HG02973 (cell line): Measurements from ENCODE around the gene KSR1.
"Not testable (repeated sequence)": the region's sequence is repeated elsewhere in the genome, so short reads cannot be mapped to it uniquely, and the experiment has no call there.

Experiments
- ATAC-seq: cut with Tn5 transposase; IDR thresholded peaks from one replicate; pipeline ENCODE4 v1.9.1; 2021; ENCODE audit warnings: moderate library complexity; ENCODE audit not compliant: unreplicated experiment

Gene KSR1

GRCh38 chr17:27452828-27453227 is 3.4 kb upstream of the KSR1 start:
- ATAC-seq, result no peak

GRCh38 chr17:27453471-27453870 is 2.8 kb upstream of the KSR1 start:
- no peak for ATAC-seq

GRCh38 chr17:27454089-27454488 is 2.2 kb upstream of the KSR1 start:
- ATAC-seq, result no peak

GRCh38 chr17:27455236-27455913 is 873 bp upstream of the KSR1 start:
- no peak for ATAC-seq

- no peak for ATAC-seq
Measured at GRCh38 chr17:27456681-27457359, 572 bp downstream of the KSR1 start.

- ATAC-seq, result no peak
Measured at GRCh38 chr17:27457360-27457715, 1.1 kb downstream of the KSR1 start.

- no peak for ATAC-seq
Measured at GRCh38 chr17:27457731-27458523, 1.7 kb downstream of the KSR1 start.

- ATAC-seq, result no peak
Measured at GRCh38 chr17:27458524-27458908, 2.3 kb downstream of the KSR1 start.

GRCh38 chr17:27459433-27459832 is 3.2 kb downstream of the KSR1 start:
- no peak for ATAC-seq

GRCh38 chr17:27460196-27460725 is 4.0 kb downstream of the KSR1 start:
- ATAC-seq, result no peak

GRCh38 chr17:27461192-27461859 is 5.1 kb downstream of the KSR1 start:
- ATAC-seq, result no peak

GRCh38 chr17:27462149-27462548 is 5.9 kb downstream of the KSR1 start:
- ATAC-seq, result no peak

GRCh38 chr17:27462714-27463113 is 6.5 kb downstream of the KSR1 start:
- ATAC-seq, result no peak

- no peak for ATAC-seq
Measured at GRCh38 chr17:27463235-27463677, 7.0 kb downstream of the KSR1 start.

GRCh38 chr17:27464019-27464418 is 7.8 kb downstream of the KSR1 start:
- ATAC-seq, result not testable (repeated sequence)

- no peak for ATAC-seq
Measured at GRCh38 chr17:27464431-27464830, 8.2 kb downstream of the KSR1 start.

- not testable (repeated sequence) for ATAC-seq
Measured at GRCh38 chr17:27465875-27466274, 9.6 kb downstream of the KSR1 start.

- no peak for ATAC-seq
Measured at GRCh38 chr17:27466376-27466742, 10.1 kb downstream of the KSR1 start.

- ATAC-seq, result peak; percentile 74
Measured at GRCh38 chr17:27466743-27467375, 10.6 kb downstream of the KSR1 start.

GRCh38 chr17:27469256-27469655 is 13.0 kb downstream of the KSR1 start:
- ATAC-seq, result no peak
